MM.1S (cell line): ENCODE measurements around the gene ZNF583.

Experiments used
- DNase-seq: peaks from one replicate; pipeline ENCODE4 v3.0.0-alpha.2; 2015
- H2AFZ ChIP-seq: fragments of 300-600 bp; sonication (generic); 2 replicates; pipeline ENCODE4 v1.6.0; 2016; ENCODE audit warnings: antibody characterized with exemption, low read length
- H3F3A ChIP-seq: fragments of 300-600 bp; sonication (generic); 2 replicates; pipeline ENCODE4 v1.6.1; 2016; ENCODE audit warnings: mild to moderate bottlenecking, antibody characterized with exemption, low read length, moderate library complexity, mixed read lengths; ENCODE audit not compliant: insufficient read depth
- H3K27ac ChIP-seq: fragments of 300-600 bp; sonication (generic); 2 replicates; pipeline ENCODE4 v1.5.1; 2016; ENCODE audit warnings: mild to moderate bottlenecking, low read length
- H3K27me3 ChIP-seq: fragments of 300-600 bp; sonication (generic); replicated peaks from 2 replicates; pipeline ENCODE4 v1.6.0; 2016; ENCODE audit warnings: low read length; ENCODE audit not compliant: insufficient read depth
- H3K36me3 ChIP-seq: fragments of 300-600 bp; sonication (generic); replicated peaks from 2 replicates; pipeline ENCODE4 v1.6.1; 2016; ENCODE audit warnings: mild to moderate bottlenecking, low read length, mixed read lengths; ENCODE audit not compliant: insufficient read depth
- H3K4me1 ChIP-seq: fragments of 300-600 bp; sonication (generic); 2 replicates; pipeline ENCODE4 v1.6.1; 2016; ENCODE audit warnings: low read length, mixed read lengths
- H3K4me2 ChIP-seq: fragments of 300-600 bp; sonication (generic); 2 replicates; pipeline ENCODE4 v1.6.0; 2016; ENCODE audit warnings: low read depth, low read length
- H3K4me3 ChIP-seq: fragments of 300-600 bp; sonication (generic); 2 replicates; pipeline ENCODE4 v1.5.1; 2016; ENCODE audit warnings: low read length, mixed read lengths
- H3K79me2 ChIP-seq: fragments of 300-600 bp; sonication (generic); 2 replicates; pipeline ENCODE4 v1.6.1; 2016; ENCODE audit warnings: mixed run types, low read length, mixed read lengths
- H3K9ac ChIP-seq: fragments of 300-600 bp; sonication (generic); 2 replicates; pipeline ENCODE4 v1.6.1; 2016; ENCODE audit warnings: low read length, mixed read lengths
- H3K9me2 ChIP-seq: fragments of 300-600 bp; sonication (generic); replicated peaks from 2 replicates; pipeline ENCODE4 v1.6.1; 2016; ENCODE audit warnings: mild to moderate bottlenecking, low read length, mixed read lengths; ENCODE audit not compliant: insufficient read depth
- H3K9me3 ChIP-seq: fragments of 300-600 bp; sonication (generic); replicated peaks from 2 replicates; pipeline ENCODE4 v1.6.1; 2016; ENCODE audit warnings: mild to moderate bottlenecking, low read length, mixed read lengths; ENCODE audit not compliant: insufficient read depth
- H4K20me1 ChIP-seq: fragments of 300-600 bp; sonication (generic); 2 replicates; pipeline ENCODE4 v1.6.1; 2016; ENCODE audit warnings: mild to moderate bottlenecking, low read length, moderate library complexity, mixed read lengths; ENCODE audit not compliant: insufficient read depth
- CTCF ChIP-seq: fragments of 300-600 bp; sonication (generic); IDR thresholded peaks from 2 replicates; pipeline ENCODE4 v1.5.1; 2016; ENCODE audit warnings: antibody characterized with exemption, low read length, mixed read lengths
- EZH2 ChIP-seq: fragments of 300-600 bp; sonication (generic); optimal IDR thresholded peaks from 2 replicates; pipeline ENCODE3; 2017; ENCODE audit warnings: low read depth, mild to moderate bottlenecking, antibody characterized with exemption, low read length, mixed read lengths
- EZH2phosphoT487 ChIP-seq: fragments of 300-600 bp; sonication (generic); IDR thresholded peaks from 2 replicates; pipeline ENCODE4 v1.6.1; 2018; ENCODE audit warnings: antibody characterized with exemption, low read length

ZNF583 gene

GRCh38 chr19:56423276-56423984 lies 19.3 kb downstream of the ZNF583 start:
- no peak overlapping the region for H3K4me3 ChIP-seq
- no peak overlapping the region for H3K9ac ChIP-seq
- no peaks in the 10 kb centered on the region for H3K79me2 ChIP-seq
- no peak overlapping the region for H2AFZ ChIP-seq
- no peaks in the 10 kb centered on the region for H4K20me1 ChIP-seq
- no peak overlapping the region for H3K4me2 ChIP-seq
- no peak for TF ChIP-seq CTCF
- no peak for DNase-seq
- H3F3A ChIP-seq: no peaks in the 10 kb centered on the region
- no peaks in the 10 kb centered on the region for H3K27me3 ChIP-seq
- no peaks in the 10 kb centered on the region for H3K4me1 ChIP-seq
- no peak overlapping the region for H3K27ac ChIP-seq
- peaks cover 6% of the 10 kb centered on the region for H3K9me3 ChIP-seq
- no peaks in the 10 kb centered on the region for H3K9me2 ChIP-seq
- peaks cover 15% of the 10 kb centered on the region; the same call in 1 of the 2 replicates for H3K36me3 ChIP-seq

- Histone ChIP-seq H3K4me2 (no peak overlapping the region), H3K36me3 (peaks cover 15% of the 10 kb centered on the region; the same call in 1 of the 2 replicates), H4K20me1 (no peaks in the 10 kb centered on the region), H3K4me3 (no peak overlapping the region), H3K9me3 (peaks cover 6% of the 10 kb centered on the region), H3K9ac (no peak overlapping the region), H2AFZ (no peak overlapping the region), H3K27me3 (no peaks in the 10 kb centered on the region), H3K79me2 (no peaks in the 10 kb centered on the region), H3K27ac (no peak overlapping the region), H3K4me1 (no peaks in the 10 kb centered on the region), H3K9me2 (no peaks in the 10 kb centered on the region), H3F3A (no peaks in the 10 kb centered on the region)
- TF ChIP-seq CTCF (no peak), EZH2phosphoT487 (no peak), EZH2 (no peak)
- no peak for DNase-seq
Measured at GRCh38 chr19:56423985-56424353, 19.8 kb downstream of the ZNF583 start.

- no peaks in the 10 kb centered on the region for H3K79me2 ChIP-seq
- H3K27me3 ChIP-seq: no peaks in the 10 kb centered on the region; the same call in 1 of the 2 replicates
- no peak for DNase-seq
- no peaks in the 10 kb centered on the region for H3K9me3 ChIP-seq
- H4K20me1 ChIP-seq: no peaks in the 10 kb centered on the region
- no peak overlapping the region for H2AFZ ChIP-seq
- no peaks in the 10 kb centered on the region for H3K4me1 ChIP-seq
- no peak overlapping the region for H3K27ac ChIP-seq
- H3K9ac ChIP-seq: no peak overlapping the region
- H3K36me3 ChIP-seq: no peaks in the 10 kb centered on the region
- H3K4me3 ChIP-seq: no peak overlapping the region
- no peaks in the 10 kb centered on the region for H3K9me2 ChIP-seq
- no peak overlapping the region for H3K4me2 ChIP-seq
- TF ChIP-seq EZH2 (no peak), EZH2phosphoT487 (no peak), CTCF (no peak)
- H3F3A ChIP-seq: no peaks in the 10 kb centered on the region
Measured at GRCh38 chr19:56441206-56441792, 37.2 kb downstream of the ZNF583 start.
